SK-N-SH (cell line): ENCODE measurements around the gene CYP27B1.

Experiments used
- CTCF ChIP-seq: fragments of 200-600 bp; sonication (generic); IDR thresholded peaks from 2 replicates; pipeline ENCODE4 v1.6.1; 2017; ENCODE audit warnings: antibody characterized with exemption, mild to moderate bottlenecking, moderate library complexity
- IRF3 ChIP-seq: fragments of 150-350 bp; IDR thresholded peaks from 2 replicates; pipeline ENCODE4 v1.6.1; 2016; ENCODE audit warnings: mild to moderate bottlenecking, low read depth, low read length
- RAD21 ChIP-seq: IDR thresholded peaks from 2 replicates; pipeline ENCODE4 v1.6.1; 2012; ENCODE audit warnings: mild to moderate bottlenecking, low read length
- TAF1 ChIP-seq: IDR thresholded peaks from 2 replicates; pipeline ENCODE4 v1.6.1; 2012; ENCODE audit warnings: low read depth, mild to moderate bottlenecking, low read length, moderate library complexity, borderline replicate concordance

GRCh38 chr12:57816001-57816854 lies 49.4 kb upstream of the CYP27B1 start:
- no peak for TF ChIP-seq CTCF
- no peak for TF ChIP-seq TAF1
- no peak for TF ChIP-seq IRF3
- no peak for TF ChIP-seq RAD21
